OCI-LY1 (cell line): ENCODE measurements around the gene CCDC187.

Experiments
- H2AFZ ChIP-seq: fragments of 200-600 bp; sonication (generic), shearing (Covaris generic); 2 replicates; pipeline ENCODE4 v1.6.0; 2014; ENCODE audit warnings: antibody characterized with exemption, mild to moderate bottlenecking, low read length
- H3F3A ChIP-seq: fragments of 200-600 bp; sonication (generic), shearing (Covaris generic); 2 replicates; pipeline ENCODE4 v1.6.0; 2014; ENCODE audit warnings: mild to moderate bottlenecking, antibody characterized with exemption, low read length, moderate library complexity; ENCODE audit not compliant: insufficient read depth
- H3K27ac ChIP-seq: fragments of 200-600 bp; sonication (generic); 2 replicates; pipeline ENCODE4 v1.5.1; 2014; ENCODE audit warnings: low read length, mixed run types, mild to moderate bottlenecking, low read depth; ENCODE audit not compliant: poor library complexity, severe bottlenecking
- H3K27me3 ChIP-seq: fragments of 200-600 bp; sonication (generic); 2 replicates; pipeline ENCODE4 v1.6.0; 2014; ENCODE audit warnings: antibody characterized with exemption, mild to moderate bottlenecking, low read length, moderate library complexity; ENCODE audit not compliant: insufficient read depth
- H3K36me3 ChIP-seq: fragments of 200-600 bp; sonication (generic); 2 replicates; pipeline ENCODE4 v1.6.1; 2014; ENCODE audit warnings: mild to moderate bottlenecking, antibody characterized with exemption, low read length, moderate library complexity, mixed read lengths; ENCODE audit not compliant: insufficient read depth
- H3K4me1 ChIP-seq: fragments of 200-600 bp; sonication (generic); 2 replicates; pipeline ENCODE4 v1.5.1; 2014; ENCODE audit warnings: mild to moderate bottlenecking, low read length, moderate library complexity; ENCODE audit not compliant: insufficient read depth, severe bottlenecking
- H3K4me2 ChIP-seq: fragments of 200-600 bp; sonication (generic), shearing (Covaris generic); 2 replicates; pipeline ENCODE4 v1.6.1; 2014; ENCODE audit warnings: low read length
- H3K4me3 ChIP-seq: fragments of 200-600 bp; sonication (generic); 2 replicates; pipeline ENCODE4 v1.5.1; 2014; ENCODE audit warnings: low read length, low read depth, mild to moderate bottlenecking, mixed read lengths; ENCODE audit not compliant: poor library complexity, severe bottlenecking
- H3K79me2 ChIP-seq: fragments of 200-600 bp; shearing (Covaris generic); 2 replicates; pipeline ENCODE4 v1.6.1; 2016; ENCODE audit warnings: mixed run types, low read length, mixed read lengths; ENCODE audit not compliant: insufficient read depth
- H3K9ac ChIP-seq: fragments of 200-600 bp; sonication (generic), shearing (Covaris generic); 2 replicates; pipeline ENCODE4 v1.6.1; 2014; ENCODE audit warnings: mild to moderate bottlenecking, low read length, mixed read lengths
- H3K9me2 ChIP-seq: fragments of 200-600 bp; sonication (generic), shearing (Covaris generic); 2 replicates; pipeline ENCODE4 v1.6.1; 2014; ENCODE audit warnings: low read depth, mild to moderate bottlenecking, low read length, mixed read lengths
- H3K9me3 ChIP-seq: fragments of 200-600 bp; shearing (Covaris generic); 2 replicates; pipeline ENCODE4 v1.6.1; 2014; ENCODE audit warnings: low read length, mixed read lengths
- H4K20me1 ChIP-seq: fragments of 200-600 bp; sonication (generic), shearing (Covaris generic); 2 replicates; pipeline ENCODE4 v1.6.0; 2016; ENCODE audit warnings: mild to moderate bottlenecking, low read length; ENCODE audit not compliant: insufficient read depth
- CTCF ChIP-seq: fragments of 200-600 bp; sonication (generic), shearing (Covaris generic); IDR thresholded peaks from 2 replicates; pipeline ENCODE4 v1.5.1; 2017; ENCODE audit warnings: mild to moderate bottlenecking, antibody characterized with exemption, low read length, moderate library complexity, mixed read lengths
- EZH2 ChIP-seq: fragments of 200-600 bp; sonication (generic), shearing (Covaris generic); IDR thresholded peaks from 2 replicates; pipeline ENCODE4 v1.8.0; 2017; ENCODE audit warnings: borderline replicate concordance, mixed run types, mild to moderate bottlenecking, antibody characterized with exemption, low read length, moderate library complexity, mixed read lengths

The CCDC187 gene

DNA sequence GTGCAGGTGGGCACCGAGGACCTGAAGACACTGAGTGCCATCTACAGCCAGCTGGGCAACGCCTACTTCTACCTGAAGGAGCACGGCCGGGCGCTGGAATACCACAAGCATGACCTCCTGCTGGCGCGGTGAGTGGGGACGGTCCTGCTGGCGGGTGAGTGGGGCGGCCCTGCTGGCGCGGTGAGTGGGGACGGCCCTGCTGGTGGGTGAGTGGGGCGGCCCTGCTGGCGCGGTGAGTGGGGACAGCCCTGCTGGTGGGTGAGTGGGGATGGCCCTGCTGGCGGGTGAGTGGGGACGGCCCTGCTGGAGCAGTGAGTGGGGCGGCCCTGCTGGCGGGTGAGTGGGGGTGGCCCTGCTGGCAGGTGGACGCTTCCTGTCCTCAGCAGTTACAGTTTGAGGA, 30.6 kb upstream of the CCDC187 start:
- Histone ChIP-seq H3K4me2 (no peak overlapping the region), H3K9me2 (no peaks in the 10 kb centered on the region), H3K9me3 (no peaks in the 10 kb centered on the region), H3K4me1 (no peaks in the 10 kb centered on the region), H3K79me2 (no peaks in the 10 kb centered on the region), H3K27ac (no peak overlapping the region), H3K36me3 (no peaks in the 10 kb centered on the region), H4K20me1 (no peaks in the 10 kb centered on the region), H2AFZ (no peak overlapping the region), H3K4me3 (no peak overlapping the region), H3K27me3 (peaks cover 16% of the 10 kb centered on the region), H3K9ac (no peak overlapping the region), H3F3A (no peaks in the 10 kb centered on the region)
- no peak for TF ChIP-seq CTCF
- TF ChIP-seq EZH2: no peak

- no peaks in the 10 kb centered on the region for H3K79me2 ChIP-seq
- TF ChIP-seq CTCF (no peak), EZH2 (no peak)
- no peaks in the 10 kb centered on the region for H4K20me1 ChIP-seq
- no peak overlapping the region for H3K4me2 ChIP-seq
- H3K4me1 ChIP-seq: no peaks in the 10 kb centered on the region
- no peak overlapping the region for H3K27ac ChIP-seq
- no peak overlapping the region for H3K4me3 ChIP-seq
- H3K27me3 ChIP-seq: peaks cover 10% of the 10 kb centered on the region; the same call in 1 of the 2 replicates
- H3F3A ChIP-seq: no peaks in the 10 kb centered on the region
- H3K9me3 ChIP-seq: no peaks in the 10 kb centered on the region
- no peaks in the 10 kb centered on the region for H3K36me3 ChIP-seq
- no peaks in the 10 kb centered on the region for H3K9me2 ChIP-seq
- H2AFZ ChIP-seq: no peak overlapping the region
- H3K9ac ChIP-seq: no peak overlapping the region
These were observed 29.6 kb upstream of the CCDC187 start for GRCh38 chr9:136333486-136333885.

DNA sequence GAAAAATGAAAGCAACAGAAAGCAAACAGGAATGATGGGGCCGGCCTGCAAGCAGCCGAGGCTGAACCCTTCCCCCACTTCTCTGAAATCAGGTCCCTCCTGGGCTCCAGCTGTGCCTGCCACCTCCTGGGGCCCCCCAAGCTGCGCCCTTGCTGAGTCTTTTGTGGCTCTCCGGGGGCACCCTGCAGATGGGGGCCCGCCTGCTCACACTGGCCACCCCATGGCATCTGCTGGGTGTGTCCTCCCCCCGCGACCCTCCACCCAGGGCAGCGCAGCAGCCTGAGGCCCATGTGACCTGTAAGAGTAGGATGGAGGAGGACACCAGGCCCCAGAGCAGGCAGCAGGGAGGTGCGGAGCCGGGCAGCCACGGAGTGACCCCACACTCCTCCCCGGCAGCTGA, 29.2 kb upstream of the CCDC187 start:
- Histone ChIP-seq H3K36me3 (no peaks in the 10 kb centered on the region), H3K79me2 (no peaks in the 10 kb centered on the region), H3K4me3 (no peak overlapping the region), H3K9ac (no peak overlapping the region), H3K27me3 (peaks cover 6% of the 10 kb centered on the region; the same call in 1 of the 2 replicates), H3F3A (no peaks in the 10 kb centered on the region), H3K9me2 (no peaks in the 10 kb centered on the region), H3K27ac (no peak overlapping the region), H3K4me1 (no peaks in the 10 kb centered on the region), H3K9me3 (no peaks in the 10 kb centered on the region), H4K20me1 (no peaks in the 10 kb centered on the region), H2AFZ (no peak overlapping the region), H3K4me2 (no peak overlapping the region)
- no peak for TF ChIP-seq CTCF
